NCI-H2196 (cell line): ENCODE results near the gene NDOR1.

ENCODE experiments used
- DNase-seq: peaks from one replicate; lab custom pipeline; 2025; ENCODE audit not compliant: unreplicated experiment; lab: John Stamatoyannopoulos, UW

NDOR1 gene

DNA sequence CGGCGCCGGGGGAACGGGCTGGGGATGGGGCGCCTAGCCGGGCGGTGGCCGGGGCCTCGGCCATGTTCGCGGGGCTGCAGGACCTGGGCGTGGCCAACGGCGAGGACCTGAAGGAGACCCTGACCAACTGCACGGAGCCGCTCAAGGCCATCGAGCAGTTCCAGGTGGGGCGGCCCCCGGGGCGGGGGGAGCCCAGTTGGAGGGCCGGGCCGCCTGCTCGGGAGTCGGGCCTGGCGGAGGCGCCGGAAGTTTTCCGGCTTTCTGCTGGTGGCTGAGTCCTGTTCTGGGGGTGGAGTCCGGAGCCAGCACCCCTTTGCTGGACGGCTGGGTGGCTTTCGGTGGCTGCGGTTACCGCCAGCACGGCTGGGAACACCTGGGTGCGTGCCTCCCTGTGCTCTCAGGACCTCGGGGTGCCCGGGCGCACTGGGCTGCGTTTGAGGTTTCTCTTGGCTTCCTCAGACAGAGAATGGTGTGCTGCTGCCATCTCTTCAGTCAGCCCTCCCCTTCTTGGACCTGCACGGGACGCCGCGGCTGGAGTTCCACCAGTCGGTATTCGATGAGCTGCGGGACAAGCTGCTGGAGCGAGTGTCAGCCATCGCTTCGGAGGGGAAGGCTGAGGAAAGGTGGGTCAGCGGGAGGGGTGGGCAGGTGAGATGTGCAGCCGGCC is 50.1 kb downstream of the NDOR1 start:
- peak; percentile 36 for DNase-seq

DNA sequence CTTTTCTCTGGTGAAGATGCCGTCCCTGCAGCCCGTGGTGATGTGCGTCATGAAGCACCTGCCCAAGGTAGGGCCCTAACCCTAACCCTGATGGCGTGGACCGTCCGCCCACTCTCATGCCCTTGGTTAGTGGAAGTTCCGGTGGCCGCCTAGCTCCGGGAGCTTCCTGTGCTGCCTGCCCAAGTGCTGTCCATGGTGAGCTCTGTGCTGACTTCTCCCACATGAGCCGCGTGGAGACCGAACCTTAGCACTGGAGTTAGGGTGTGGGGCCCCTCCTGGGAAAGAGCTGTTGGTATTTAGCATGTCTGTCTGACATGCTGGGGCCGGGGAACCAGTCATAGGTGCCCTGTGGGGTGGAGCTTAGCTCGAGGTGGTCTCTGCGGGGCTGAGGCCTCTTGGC is 50.9 kb downstream of the NDOR1 start:
- no peak for DNase-seq

DNA sequence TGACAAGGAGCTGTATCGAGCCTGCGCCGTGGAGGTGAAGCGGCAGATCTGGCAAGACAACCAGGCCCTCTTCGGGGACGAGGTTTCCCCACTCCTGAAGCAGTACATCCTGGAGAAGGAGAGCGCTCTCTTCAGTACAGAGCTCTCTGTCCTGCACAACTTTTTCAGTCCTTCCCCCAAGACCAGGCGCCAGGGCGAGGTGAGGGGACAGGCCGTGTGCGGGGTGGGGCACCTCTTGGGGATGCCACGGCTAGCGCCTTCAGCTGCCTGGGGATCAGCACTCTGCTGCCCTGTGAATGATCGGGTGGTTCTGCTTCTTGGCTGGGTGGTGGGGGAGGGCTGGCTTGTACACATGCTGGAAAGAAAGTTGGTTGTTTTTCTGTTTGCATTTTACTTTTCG is 51.4 kb downstream of the NDOR1 start:
- no peak for DNase-seq

DNA sequence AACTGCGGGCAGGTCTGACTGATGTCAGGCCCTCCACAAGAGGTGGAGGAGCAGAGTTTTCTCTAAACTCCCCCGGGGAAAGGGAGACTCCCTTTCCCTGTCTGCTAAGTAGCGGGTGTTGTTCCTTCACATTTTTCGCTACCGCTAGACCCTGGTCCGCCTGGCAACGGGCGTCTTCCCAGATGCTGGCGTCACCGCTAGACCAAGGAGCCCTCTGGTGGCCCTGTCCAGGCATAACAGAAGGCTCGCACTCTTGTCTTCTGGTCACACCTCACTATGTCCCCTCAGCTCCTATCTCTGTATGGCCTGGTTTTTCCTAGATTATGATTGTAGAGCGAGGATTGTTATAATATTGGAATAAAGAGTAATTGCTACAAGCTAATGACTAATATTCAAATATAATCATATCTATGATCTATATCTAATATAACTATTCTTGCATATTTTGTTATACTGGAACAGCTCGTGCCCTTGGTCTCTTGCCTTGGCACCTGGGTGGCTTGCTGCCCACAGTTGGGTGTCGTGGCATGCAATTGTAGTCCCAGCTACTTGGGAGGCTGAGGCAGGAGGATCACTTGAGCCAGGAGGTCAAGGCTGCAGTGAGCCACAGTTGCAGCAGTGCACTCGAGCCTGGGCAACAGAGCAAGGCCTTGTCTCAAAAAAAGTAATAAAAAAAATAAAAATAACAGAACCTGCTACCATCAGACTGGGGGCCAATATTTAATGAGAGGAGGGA is 56.8 kb downstream of the NDOR1 start:
- DNase-seq: peak; percentile 14

DNA sequence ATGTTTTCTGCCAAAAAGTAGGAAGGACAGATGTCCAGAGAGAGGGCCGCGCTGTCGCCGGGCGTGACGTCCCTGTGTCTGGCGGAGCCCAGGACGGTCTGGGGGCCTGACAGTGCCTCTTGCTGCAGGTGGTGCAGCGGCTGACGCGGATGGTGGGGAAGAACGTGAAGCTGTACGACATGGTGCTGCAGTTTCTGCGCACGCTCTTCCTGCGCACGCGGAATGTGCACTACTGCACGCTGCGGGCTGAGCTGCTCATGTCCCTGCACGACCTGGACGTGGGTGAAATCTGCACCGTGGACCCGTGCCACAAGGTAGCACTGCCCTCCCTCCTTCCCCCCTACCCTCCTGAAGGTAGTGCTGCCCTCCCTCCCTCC is 57.4 kb downstream of the NDOR1 start:
- no peak for DNase-seq

DNA sequence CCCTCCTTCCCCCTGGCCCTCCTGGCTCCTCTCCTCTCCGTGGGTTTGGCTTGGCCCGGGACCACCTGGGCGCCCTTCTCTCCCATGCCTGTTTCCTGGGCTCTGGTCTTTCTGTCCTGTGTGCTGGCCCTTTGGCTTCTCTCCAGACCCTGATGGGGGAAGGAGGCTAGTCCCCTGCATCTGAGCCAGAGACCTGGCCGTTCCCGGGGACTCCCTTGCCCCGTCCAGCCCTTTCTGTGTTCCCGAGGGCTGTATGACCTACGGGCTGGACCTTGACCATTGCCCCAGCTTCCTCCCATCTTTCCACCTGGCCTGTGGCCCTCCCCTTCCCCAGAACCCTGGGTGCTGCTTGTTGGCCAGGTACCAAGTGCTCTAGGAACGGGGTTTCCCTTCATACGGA is 58.0 kb downstream of the NDOR1 start:
- DNase-seq: no peak

DNA sequence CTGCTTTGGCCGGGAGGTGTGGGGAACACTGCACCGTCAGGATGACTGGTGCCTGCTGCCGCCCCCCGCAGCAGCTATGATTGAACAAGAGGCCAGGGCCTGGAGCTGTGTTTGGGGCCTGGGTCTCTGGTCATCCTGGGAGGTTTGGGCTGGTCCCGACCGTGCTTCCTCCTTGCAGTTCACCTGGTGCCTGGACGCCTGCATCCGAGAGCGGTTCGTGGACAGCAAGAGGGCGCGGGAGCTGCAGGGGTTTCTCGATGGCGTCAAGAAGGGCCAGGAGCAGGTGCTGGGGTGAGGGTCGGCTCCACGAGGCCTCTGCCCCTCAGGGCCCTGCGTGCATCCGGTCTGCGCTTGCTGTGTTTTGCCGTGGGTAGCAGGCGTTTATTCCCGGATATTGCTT is 58.6 kb downstream of the NDOR1 start:
- no peak for DNase-seq

DNA sequence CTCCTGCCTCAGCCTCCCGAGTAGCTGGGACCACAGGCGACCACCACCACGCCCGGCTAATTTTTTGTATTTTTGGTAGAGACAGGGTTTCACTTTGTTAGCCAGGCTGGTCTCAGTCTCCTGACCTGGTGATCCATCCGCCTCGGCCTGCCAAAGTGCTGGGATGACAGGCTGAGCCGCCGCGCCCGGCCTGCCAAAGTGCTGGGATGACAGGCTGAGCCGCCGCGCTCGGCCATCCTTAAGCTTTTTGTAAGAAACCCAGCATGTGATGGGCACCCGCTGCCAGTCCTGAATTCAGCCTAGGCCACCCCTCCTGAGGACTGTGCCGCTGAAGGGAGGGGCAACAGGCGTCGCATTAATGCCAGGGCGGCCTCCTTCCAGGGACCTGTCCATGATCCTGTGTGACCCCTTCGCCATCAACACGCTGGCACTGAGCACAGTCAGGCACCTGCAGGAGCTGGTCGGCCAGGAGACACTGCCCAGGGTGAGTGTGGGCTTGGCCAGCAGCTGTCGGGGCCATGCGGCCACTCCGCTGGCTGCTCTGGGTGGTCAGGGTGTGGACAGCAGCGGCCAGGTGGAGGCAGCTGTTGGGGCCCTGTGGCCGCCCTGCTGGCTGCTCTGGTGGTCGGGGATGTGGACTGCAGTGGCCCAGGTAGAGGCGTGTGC is 60.1 kb downstream of the NDOR1 start:
- DNase-seq: no peak

DNA sequence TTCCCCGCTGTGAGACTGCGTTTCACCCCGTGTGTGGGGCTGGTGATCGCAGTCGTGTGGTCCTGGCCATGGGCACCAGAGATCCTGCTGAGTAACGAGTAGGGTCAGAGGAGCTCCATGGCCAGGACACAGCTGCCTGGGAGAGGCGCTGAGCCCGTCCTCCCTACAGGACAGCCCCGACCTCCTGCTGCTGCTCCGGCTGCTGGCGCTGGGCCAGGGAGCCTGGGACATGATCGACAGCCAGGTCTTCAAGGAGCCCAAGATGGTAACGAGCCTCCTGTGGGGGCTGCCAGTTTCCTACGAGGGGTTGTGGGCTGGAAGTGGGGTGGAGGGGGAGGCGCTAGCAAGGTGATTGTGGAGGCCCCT is 60.6 kb downstream of the NDOR1 start:
- DNase-seq: no peak
